Glomerular endothelial cell (primary cell): ENCODE data around the gene SRC. TPM values are rescaled to one million over a fixed set of nuclear protein-coding genes. Genes with fewer than 3 reads are reported as not detected.

Source experiments
- DNase-seq: peaks from one replicate; pipeline ENCODE4 v3.0.0-alpha.2; 2011; ENCODE audit warnings: low read depth, low spot score; ENCODE audit errors: extremely low read depth
- total RNA-seq: library from RNA; depleted of rRNA; stranded (reverse); fragments of >200 nt; gene quantifications from 2 replicates; pipeline ENCODE4 v1.2.3, GENCODE V29; 2015

Gene SRC
- total RNA-seq, 1 donor from 2014 or later, result 20.7 TPM

GRCh38 chr20:37314617-37315016 is 31.3 kb upstream of the SRC start:
- no peak for DNase-seq

- DNase-seq, result no peak
Measured at GRCh38 chr20:37315021-37315451, 30.9 kb upstream of the SRC start.

- no peak for DNase-seq
Measured at GRCh38 chr20:37315452-37316110, 30.4 kb upstream of the SRC start.

- DNase-seq, result no peak
Measured at GRCh38 chr20:37316116-37316774, 29.7 kb upstream of the SRC start.

- DNase-seq, result no peak
Measured at GRCh38 chr20:37316775-37317170, 29.2 kb upstream of the SRC start.

- DNase-seq, result no peak
Measured at GRCh38 chr20:37317316-37317715, 28.6 kb upstream of the SRC start.

GRCh38 chr20:37317994-37318640 is 27.8 kb upstream of the SRC start:
- no peak for DNase-seq

GRCh38 chr20:37319151-37319671 is 26.7 kb upstream of the SRC start:
- no peak for DNase-seq

GRCh38 chr20:37323985-37324384 is 22.0 kb upstream of the SRC start:
- DNase-seq, result no peak

- no peak for DNase-seq
Measured at GRCh38 chr20:37325206-37325605, 20.7 kb upstream of the SRC start.

GRCh38 chr20:37326666-37327065 is 19.3 kb upstream of the SRC start:
- no peak for DNase-seq

- DNase-seq, result no peak
Measured at GRCh38 chr20:37327748-37328147, 18.2 kb upstream of the SRC start.

GRCh38 chr20:37328149-37328945 is 17.6 kb upstream of the SRC start:
- DNase-seq, result no peak

- DNase-seq, result no peak
Measured at GRCh38 chr20:37329481-37330165, 16.3 kb upstream of the SRC start.

- DNase-seq, result no peak
Measured at GRCh38 chr20:37330316-37330715, 15.6 kb upstream of the SRC start.

- DNase-seq, result no peak
Measured at GRCh38 chr20:37331060-37331857, 14.7 kb upstream of the SRC start.

GRCh38 chr20:37333130-37333847 is 12.7 kb upstream of the SRC start:
- no peak for DNase-seq

- no peak for DNase-seq
Measured at GRCh38 chr20:37333848-37334318, 12.1 kb upstream of the SRC start.

GRCh38 chr20:37334450-37334849 is 11.5 kb upstream of the SRC start:
- no peak for DNase-seq
